Breast epithelium (tissue), 4 donors: ENCODE data around the gene DNAJB1. TPM values are rescaled to one million over a fixed set of nuclear protein-coding genes. Genes with fewer than 3 reads are reported as not detected.

Source experiments
- DNase-seq, 2 donors: peaks; one replicate each; pipeline ENCODE4 v3.0.0-alpha.2; 2019; ENCODE audit warnings: low spot score in 2 of 2
- H3K27ac ChIP-seq, 2 donors: fragments of 200-600 bp; sonication (generic) in 1 of 2; one replicate each; pipeline ENCODE4 v1.5.1; 2016 to 2019; ENCODE audit warnings: mild to moderate bottlenecking in 1 of 2
- H3K27me3 ChIP-seq, 2 donors: fragments of 200-600 bp; sonication (generic) in 1 of 2; one replicate each; pipeline versions ENCODE4 v1.5.1 to v1.6.0; 2017 to 2019; ENCODE audit warnings: control low read depth in 1 of 2, mild to moderate bottlenecking in 1 of 2
- H3K36me3 ChIP-seq: fragments of 200-600 bp; one replicate; pipeline ENCODE4 v1.5.1; 2019
- H3K4me1 ChIP-seq, 2 donors: fragments of 200-600 bp; sonication (generic); one replicate each; pipeline ENCODE4 v1.5.1; 2016 to 2019; ENCODE audit warnings: control low read depth in 1 of 2
- H3K4me3 ChIP-seq, 3 donors: fragments of 200-600 bp; sonication (generic); 1 replicate in 2 of 3; 2 replicates in 1 of 3; pipeline ENCODE4 v1.5.1; 2016 to 2019; ENCODE audit warnings: mild to moderate bottlenecking in 3 of 3, moderate library complexity in 2 of 3
- H3K9me3 ChIP-seq, 2 donors: fragments of 200-600 bp; sonication (generic) in 1 of 2; one replicate each; pipeline ENCODE4 v1.5.1; 2016 to 2019; ENCODE audit warnings: control low read depth in 1 of 2
- CTCF ChIP-seq, 3 donors: fragments of 450-650 bp; IDR thresholded peaks; one replicate each; pipeline ENCODE4 v1.5.1; 2016 to 2017; ENCODE audit warnings: antibody characterized with exemption in 3 of 3, mild to moderate bottlenecking in 3 of 3, moderate library complexity in 3 of 3
- POLR2A ChIP-seq: fragments of 450-650 bp; IDR thresholded peaks from one replicate; pipeline ENCODE4 v1.6.1; 2016; ENCODE audit warnings: antibody characterized with exemption, mild to moderate bottlenecking, moderate library complexity
- POLR2AphosphoS5 ChIP-seq, 3 donors: sonication (generic); formaldehyde crosslinking; IDR thresholded peaks; one replicate each; pipeline ENCODE4 v1.6.1; 2017; ENCODE audit warnings: antibody characterized with exemption in 3 of 3
- intact Hi-C: fragments of 100-400 bp; cut with DNase I; formaldehyde crosslinking; loops from one replicate; pipeline ENCODE4 v1.15.1; 2023; ENCODE audit warnings: low total_unique reads
- total RNA-seq, 3 donors: library from RNA; depleted of rRNA; stranded (reverse); fragments of >200 nt; gene quantifications; one replicate each; pipeline ENCODE4 v1.1.0, GENCODE V29; 2016

Gene DNAJB1
- total RNA-seq, 3 donors from 2014 or later: 59.0 to 166 (median 102) TPM

DNA sequence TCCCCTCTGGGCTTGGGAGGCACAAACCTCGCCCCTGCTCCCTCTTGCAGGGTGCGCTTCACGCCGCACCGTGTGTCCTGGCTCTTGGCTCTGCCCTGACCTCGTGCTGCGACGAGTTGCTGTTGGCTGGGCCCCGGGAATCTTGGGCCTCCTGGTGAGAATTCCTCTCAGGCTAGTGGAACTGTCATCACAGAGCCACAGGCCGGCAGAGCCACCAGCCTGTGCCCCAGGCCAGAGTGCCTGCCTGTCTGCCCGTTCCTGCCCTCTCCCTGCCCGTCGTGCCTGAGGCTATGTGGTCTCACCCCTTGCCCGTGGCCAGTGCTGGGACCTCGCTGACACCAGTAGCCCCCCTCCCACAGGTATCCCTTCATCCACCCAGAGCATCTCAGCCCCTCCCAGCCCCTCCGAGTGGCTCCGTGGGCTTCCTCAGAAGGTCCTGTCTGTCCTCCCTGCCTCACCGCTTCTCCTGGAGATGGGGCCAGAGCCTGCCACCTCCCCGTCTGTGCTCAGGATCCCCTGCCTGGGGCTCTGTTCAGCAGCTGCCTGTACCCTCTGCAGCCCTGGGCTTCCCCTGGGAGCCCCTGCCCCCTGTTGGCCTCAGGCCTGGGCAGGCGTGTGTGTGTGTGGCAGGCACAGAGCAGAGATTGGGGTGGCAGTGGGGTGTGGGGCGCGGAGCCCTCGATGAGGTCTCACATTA is 40.3 kb upstream of the DNAJB1 start:
- intact Hi-C loops: no loop called here
- no peaks in the 10 kb centered on the region for H3K9me3 ChIP-seq
- H3K27me3 ChIP-seq: no peaks in the 10 kb centered on the region
- TF ChIP-seq CTCF (IDR thresholded peaks at IDR 0.05) (no peak), POLR2AphosphoS5 (IDR thresholded peaks at IDR 0.05) (no peak), POLR2A (no peak)
- H3K27ac ChIP-seq: peak overlapping the region; percentile 66 to 80
- no peaks in the 10 kb centered on the region for H3K36me3 ChIP-seq
- no peak for DNase-seq
- H3K4me3 ChIP-seq: no peak overlapping the region
- peaks cover 30 to 37% of the 10 kb centered on the region in 2 donors for H3K4me1 ChIP-seq

DNA sequence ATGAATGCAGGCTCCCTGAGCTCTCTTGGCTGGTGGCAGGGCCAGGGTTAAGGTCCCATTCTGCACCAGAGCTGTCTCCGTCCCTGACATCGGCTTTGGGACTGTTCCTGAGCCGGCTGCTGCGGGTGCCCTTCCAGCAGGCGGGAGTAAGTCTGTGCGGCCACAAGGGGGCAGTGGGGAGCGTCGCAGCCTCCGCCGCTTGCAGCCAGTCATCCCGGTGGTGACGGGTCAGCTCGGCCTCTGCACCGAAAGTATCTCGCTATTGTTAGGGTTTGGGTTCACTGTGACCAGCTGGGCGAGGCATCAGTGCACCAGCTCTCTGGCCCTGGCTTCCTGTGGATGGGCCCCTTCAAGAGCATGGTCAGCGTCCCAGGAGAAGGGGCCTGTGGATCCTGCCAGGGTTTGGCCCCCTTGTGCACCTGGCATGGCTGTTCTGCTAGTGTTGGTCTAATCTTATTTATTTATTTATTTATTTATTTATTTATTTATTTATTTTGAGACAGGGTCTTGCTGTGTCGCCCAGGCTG is 38.5 kb upstream of the DNAJB1 start:
- no peaks in the 10 kb centered on the region for H3K36me3 ChIP-seq
- H3K27ac ChIP-seq: peak overlapping the region in 1 of 2 donors; percentile 53
- intact Hi-C loops: no loop called here
- no peaks in the 10 kb centered on the region for H3K27me3 ChIP-seq
- H3K9me3 ChIP-seq: no peaks in the 10 kb centered on the region
- H3K4me1 ChIP-seq: peaks cover 23 to 33% of the 10 kb centered on the region in 2 donors
- peak overlapping the region in 2 of 3 donors; percentile 18 to 44 for H3K4me3 ChIP-seq
- peak; percentile 59 to 79 for DNase-seq
- TF ChIP-seq POLR2A (no peak), POLR2AphosphoS5 (IDR thresholded peaks at IDR 0.05) (peak in 1 of 3 donors; percentile 18), CTCF (IDR thresholded peaks at IDR 0.05) (peak; percentile 84 to 90 (median 89))

DNA sequence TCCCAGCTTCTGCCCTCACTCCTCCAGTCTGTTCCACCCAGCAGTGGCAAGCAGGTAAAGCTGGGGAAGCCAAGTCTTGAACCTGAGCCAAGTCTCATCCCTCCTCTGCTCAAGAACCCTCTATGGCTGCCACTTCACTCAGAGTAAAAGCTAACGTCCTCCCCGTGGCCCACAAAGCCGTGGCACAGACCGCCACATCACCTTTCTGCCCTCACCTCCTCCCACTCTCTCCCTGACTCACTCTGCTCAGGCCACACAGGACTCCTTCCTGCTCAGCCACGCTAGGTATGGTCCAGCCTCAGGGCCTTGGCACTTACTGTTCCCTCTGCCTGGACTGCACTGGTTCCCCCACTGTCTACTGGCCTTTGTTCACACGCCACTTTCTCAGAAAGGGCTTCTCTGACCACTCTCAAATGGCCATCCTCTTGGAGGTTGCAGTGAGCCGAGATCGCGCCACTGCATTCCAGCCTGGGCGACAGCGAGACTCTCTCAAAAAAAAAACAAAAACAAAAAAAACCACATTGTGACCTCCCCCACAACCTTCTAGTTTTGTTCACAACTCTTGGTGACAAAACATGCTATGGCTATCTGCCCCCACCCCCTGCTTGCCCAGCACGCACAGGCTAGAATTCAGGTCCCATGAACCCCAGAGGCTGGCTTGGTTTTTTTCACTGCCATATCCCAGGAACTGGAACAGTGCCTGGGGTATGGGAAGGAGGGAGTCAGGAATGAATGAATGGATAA is 37.9 kb upstream of the DNAJB1 start:
- intact Hi-C loops: no loop called here
- Histone ChIP-seq H3K9me3 (no peaks in the 10 kb centered on the region), H3K36me3 (no peaks in the 10 kb centered on the region), H3K4me3 (peak overlapping the region in 2 of 3 donors; percentile 18 to 44), H3K27me3 (no peaks in the 10 kb centered on the region), H3K27ac (peak overlapping the region; percentile 4 to 53), H3K4me1 (peaks cover 21 to 31% of the 10 kb centered on the region in 2 donors)
- peak in 1 of 2 donors; percentile 67 for DNase-seq
- TF ChIP-seq POLR2AphosphoS5 (IDR thresholded peaks at IDR 0.05) (no peak), POLR2A (no peak), CTCF (IDR thresholded peaks at IDR 0.05) (no peak)

GRCh38 chr19:14554382-14554812 is 36.2 kb upstream of the DNAJB1 start:
- intact Hi-C loops: no loop called here
- peaks cover 11 to 28% of the 10 kb centered on the region in 2 donors for H3K4me1 ChIP-seq

More at GRCh38 chr19:14554382-14554812, 36.2 kb upstream of the DNAJB1 start:
- DNase-seq: peak; percentile 51 to 75
- Histone ChIP-seq H3K36me3 (no peaks in the 10 kb centered on the region), H3K27me3 (no peaks in the 10 kb centered on the region), H3K9me3 (no peaks in the 10 kb centered on the region), H3K4me3 (peak overlapping the region in 1 of 3 donors; percentile 5), H3K27ac (peak overlapping the region; percentile 77 to 86)
- no peak for TF ChIP-seq POLR2AphosphoS5 (IDR thresholded peaks at IDR 0.05)
- TF ChIP-seq CTCF (IDR thresholded peaks at IDR 0.05): no peak
